HT-29 (cell line): ENCODE data around the gene MMEL1. TPM values are rescaled to one million over a fixed set of nuclear protein-coding genes. Genes with fewer than 3 reads are reported as not detected.

ENCODE experiments used
- DNase-seq: peaks from one replicate; pipeline ENCODE4 v3.0.0-alpha.2; 2015; ENCODE audit warnings: low spot score
- total RNA-seq: library from RNA; depleted of rRNA; stranded (reverse); fragments of >200 nt; shearing (Covaris generic); gene quantifications from 2 replicates; pipeline ENCODE4 v1.2.3, GENCODE V29; 2014

The MMEL1 gene
- total RNA-seq, 1 experiment from 2014 or later, result 21.3 TPM

GRCh38 chr1:2642560-2643413 is 10.0 kb upstream of the MMEL1 start:
- peak; percentile 86 for DNase-seq

- DNase-seq, result no peak
Observed at GRCh38 chr1:2642131-2642559, 9.3 kb upstream of the MMEL1 start.

- DNase-seq, result no peak
Observed at GRCh38 chr1:2641381-2642130, 8.7 kb upstream of the MMEL1 start.

GRCh38 chr1:2640626-2641025 is 7.8 kb upstream of the MMEL1 start:
- DNase-seq, result no peak

GRCh38 chr1:2639607-2640521 is 7.0 kb upstream of the MMEL1 start:
- DNase-seq, result no peak

GRCh38 chr1:2639203-2639602 is 6.4 kb upstream of the MMEL1 start:
- DNase-seq, result no peak

GRCh38 chr1:2638466-2639115 is 5.8 kb upstream of the MMEL1 start:
- no peak for DNase-seq

GRCh38 chr1:2637442-2638145 is 4.8 kb upstream of the MMEL1 start:
- no peak for DNase-seq

- DNase-seq, result no peak
Observed at GRCh38 chr1:2636733-2637132, 3.9 kb upstream of the MMEL1 start.

- DNase-seq, result no peak
Observed at GRCh38 chr1:2635361-2636010, 2.7 kb upstream of the MMEL1 start.

- DNase-seq, result no peak
Observed at GRCh38 chr1:2633936-2634491, 1.2 kb upstream of the MMEL1 start.

- no peak for DNase-seq
Observed at GRCh38 chr1:2633366-2633935, 635 bp upstream of the MMEL1 start.

GRCh38 chr1:2632051-2632430 is 775 bp downstream of the MMEL1 start:
- DNase-seq, result no peak

GRCh38 chr1:2631136-2632050 is 1.4 kb downstream of the MMEL1 start:
- DNase-seq, result peak; percentile 50

- no peak for DNase-seq
Observed at GRCh38 chr1:2630498-2631135, 2.2 kb downstream of the MMEL1 start.

- DNase-seq, result no peak
Observed at GRCh38 chr1:2629627-2630497, 3.0 kb downstream of the MMEL1 start.
